Testis (tissue), 2 donors: ENCODE measurements around the gene MGME1.

ENCODE experiments used
- CTCF ChIP-seq, 3 experiments: fragments of 450-650 bp in 2 of 3; fragments of 200-600 bp in 1 of 3; sonication (generic) in 1 of 3; IDR thresholded peaks; one replicate each; pipeline ENCODE4 v1.5.1; 2016 to 2019; ENCODE audit warnings: antibody characterized with exemption in 3 of 3, mild to moderate bottlenecking in 2 of 3, moderate library complexity in 1 of 3
- POLR2A ChIP-seq: fragments of 450-650 bp; IDR thresholded peaks from one replicate; pipeline ENCODE4 v1.6.1; 2017; ENCODE audit warnings: antibody characterized with exemption, mild to moderate bottlenecking, moderate library complexity

- TF ChIP-seq POLR2A (no peak), CTCF (IDR thresholded peaks at IDR 0.05) (no peak)
Measured at GRCh38 chr20:17965042-17965697, 3.6 kb upstream of the MGME1 start.
